Stimulated activated CD4-positive, alpha-beta T cell treated with anti-CD3 and anti-CD28 coated beads, Interleukin-4, amount 100 ng/mL, for 4 hours (primary cell): ENCODE results near the gene NCLN.
A peak's percentile ranks its signal among the peaks of the same experiment; 100 is the strongest.
"Not testable (repeated sequence)": the region's sequence is repeated elsewhere in the genome, so short reads cannot be mapped to it uniquely, and the experiment has no call there.

ENCODE experiments used
- DNase-seq, 2 experiments: peaks; one replicate each; pipeline ENCODE4 v3.0.0-alpha.2; 2020

The NCLN gene

GRCh38 chr19:3185461-3186159, at the start of gene NCLN:
Gene NCLN, plus strand, starts transcription at chr19:3185930. Its CDS starts 101 bp downstream, at chr19:3186031.
- DNase-seq, result peak; percentile 93 to 95

- DNase-seq, result peak; percentile 26 to 42
Measured at GRCh38 chr19:3135961-3136683, 49.6 kb upstream of the NCLN start, which contains the start of gene GNA15. Gene GNA15, plus strand, starts transcription at chr19:3136033. Its CDS starts 418 bp downstream, at chr19:3136451.

GRCh38 chr19:3136684-3137055, 49.1 kb upstream of the NCLN start:
- DNase-seq, result no peak

GRCh38 chr19:3137119-3137518, 48.6 kb upstream of the NCLN start:
- no peak for DNase-seq

- DNase-seq, result no peak
Measured at GRCh38 chr19:3138268-3138667, 47.5 kb upstream of the NCLN start.

GRCh38 chr19:3140667-3141038, 45.1 kb upstream of the NCLN start:
- DNase-seq, result no peak

- peak; percentile 46 to 75 for DNase-seq
Measured at GRCh38 chr19:3142292-3142670, 43.4 kb upstream of the NCLN start.

- DNase-seq, result no peak
Measured at GRCh38 chr19:3142781-3143337, 42.9 kb upstream of the NCLN start.

- no peak for DNase-seq
Measured at GRCh38 chr19:3145909-3146676, 39.6 kb upstream of the NCLN start.

GRCh38 chr19:3146677-3147100, 39.0 kb upstream of the NCLN start:
- DNase-seq, result peak; percentile 50 to 68

GRCh38 chr19:3148503-3148902, 37.2 kb upstream of the NCLN start:
- no peak for DNase-seq

- no peak for DNase-seq
Measured at GRCh38 chr19:3149089-3149488, 36.6 kb upstream of the NCLN start.

GRCh38 chr19:3149526-3150505, 35.9 kb upstream of the NCLN start:
- DNase-seq, result no peak

- no peak for DNase-seq
Measured at GRCh38 chr19:3150739-3151329, 34.9 kb upstream of the NCLN start.

GRCh38 chr19:3151563-3152418, 33.9 kb upstream of the NCLN start:
- DNase-seq, result no peak

GRCh38 chr19:3152419-3152780, 33.3 kb upstream of the NCLN start:
- DNase-seq, result no peak

- no peak for DNase-seq
Measured at GRCh38 chr19:3153286-3154230, 32.2 kb upstream of the NCLN start.

GRCh38 chr19:3154447-3154846, 31.3 kb upstream of the NCLN start:
- DNase-seq, result not testable (repeated sequence)

GRCh38 chr19:3154957-3155736, 30.6 kb upstream of the NCLN start:
- peak; percentile 67 to 90 for DNase-seq
